Hepatocyte (in vitro differentiated cells): ENCODE results near the gene AGBL4. TPM values are rescaled to one million over a fixed set of nuclear protein-coding genes. Genes with fewer than 3 reads are reported as not detected.

ENCODE experiments used
- DNase-seq: peaks from one replicate; pipeline ENCODE4 v3.0.0-alpha.2; 2016; ENCODE audit warnings: low spot score
- H2AFZ ChIP-seq: fragments of 200-600 bp; sonication (generic); 2 replicates; pipeline ENCODE4 v1.6.0; 2016; ENCODE audit warnings: antibody characterized with exemption, mild to moderate bottlenecking
- H3K27ac ChIP-seq: fragments of 200-600 bp; sonication (generic); 2 replicates; pipeline ENCODE4 v1.5.1; 2016; ENCODE audit warnings: mild to moderate bottlenecking
- H3K27me3 ChIP-seq: fragments of 200-600 bp; sonication (generic); 2 replicates; pipeline ENCODE4 v1.6.1; 2016
- H3K36me3 ChIP-seq: fragments of 200-600 bp; sonication (generic); replicated peaks from 2 replicates; pipeline ENCODE4 v1.5.1; 2016; ENCODE audit warnings: low read depth; ENCODE audit not compliant: insufficient read depth
- H3K4me1 ChIP-seq: fragments of 200-600 bp; sonication (generic); 2 replicates; pipeline ENCODE4 v1.5.1; 2016; ENCODE audit warnings: mild to moderate bottlenecking, moderate library complexity; ENCODE audit not compliant: insufficient read depth
- H3K4me2 ChIP-seq: fragments of 200-600 bp; sonication (generic); 2 replicates; pipeline ENCODE4 v1.6.0; 2016
- H3K4me3 ChIP-seq: fragments of 200-600 bp; sonication (generic); 2 replicates; pipeline ENCODE4 v1.5.1; 2016; ENCODE audit warnings: mild to moderate bottlenecking
- H3K79me2 ChIP-seq: fragments of 200-600 bp; sonication (generic); 2 replicates; pipeline ENCODE4 v1.6.0; 2017; ENCODE audit warnings: mild to moderate bottlenecking
- H3K9me2 ChIP-seq: fragments of 200-600 bp; sonication (generic); replicated peaks from 2 replicates; pipeline ENCODE4 v1.6.0; 2017; ENCODE audit warnings: mild to moderate bottlenecking; ENCODE audit not compliant: insufficient read depth
- H3K9me3 ChIP-seq: fragments of 200-600 bp; sonication (generic); 2 replicates; pipeline ENCODE4 v1.5.1; 2016; ENCODE audit warnings: low read depth, mild to moderate bottlenecking
- H4K20me1 ChIP-seq: fragments of 200-600 bp; sonication (generic); 2 replicates; pipeline ENCODE4 v1.6.0; 2016; ENCODE audit warnings: mild to moderate bottlenecking; ENCODE audit not compliant: insufficient read depth, poor library complexity, severe bottlenecking
- EZH2 ChIP-seq: fragments of 200-600 bp; sonication (generic); IDR thresholded peaks from 2 replicates; pipeline ENCODE4 v1.6.1; 2016; ENCODE audit warnings: antibody characterized with exemption, mild to moderate bottlenecking, borderline replicate concordance
- EZH2phosphoT487 ChIP-seq: fragments of 200-600 bp; sonication (generic); IDR thresholded peaks from one replicate; pipeline ENCODE4 v1.6.1; 2018; ENCODE audit warnings: antibody characterized with exemption, mild to moderate bottlenecking, low read depth, moderate library complexity; ENCODE audit not compliant: unreplicated experiment, severe bottlenecking
- WGBS: methylation state at CpG from one replicate; pipeline ENCODE4 v1.1.6; 2016; ENCODE audit warnings: low lambda C conversion rate; ENCODE audit errors: missing lambda C conversion rate; 5-methylcytosine and 5-hydroxymethylcytosine counted together
- polyA plus RNA-seq: library from polyadenylated mRNA; unstranded; fragments of >200 nt; fragmentation: Nextera tagmentation; extraction: Ambion mirVana; gene quantifications from 2 replicates; pipeline ENCODE4 v1.2.1, GENCODE V29; 2016
- total RNA-seq: library from RNA; depleted of rRNA; stranded (reverse); fragments of >200 nt; gene quantifications from 2 replicates; pipeline ENCODE4 v1.2.3, GENCODE V29; 2014
- TF ChIP-seq, protein P1 (sequence below): fragments of 200-600 bp; sonication (generic); IDR thresholded peaks from 2 replicates; pipeline ENCODE4 v1.5.1; 2016; ENCODE audit warnings: antibody characterized with exemption, mild to moderate bottlenecking; ENCODE audit not compliant: poor library complexity

Gene AGBL4
- total and polyA plus RNA-seq, 2 experiments from 2014 or later = 0.50 to 0.73 TPM

DNA sequence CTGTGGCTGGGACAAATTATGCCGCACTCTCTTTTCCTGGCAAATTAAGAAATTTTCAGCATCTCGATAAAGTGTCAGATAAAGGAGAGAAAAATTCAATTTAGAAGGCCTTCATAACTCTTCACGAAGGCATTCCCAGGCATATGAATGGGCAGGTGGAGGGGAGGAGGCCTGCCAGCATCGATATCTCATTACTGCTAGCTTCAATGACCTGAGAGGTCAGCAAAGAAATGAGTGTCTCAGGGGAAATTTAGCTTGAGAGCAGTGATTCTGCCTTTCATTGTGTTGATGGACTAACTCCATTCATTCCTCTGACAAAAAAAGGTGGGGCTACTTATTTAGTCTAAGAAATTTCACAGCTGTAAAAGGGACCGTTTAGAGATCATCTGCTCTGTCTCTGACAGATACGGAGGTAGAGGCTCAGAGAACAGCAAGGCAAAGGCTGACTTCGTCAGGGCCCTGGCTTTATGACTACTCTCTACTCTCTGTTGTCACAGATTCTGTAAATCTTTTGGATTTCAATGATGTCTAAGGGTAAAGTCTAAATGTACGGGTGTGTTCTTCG is 1035.0 kb downstream of the AGBL4 start:
- Histone ChIP-seq H2AFZ (no peak overlapping the region), H3K9me3 (no peaks in the 10 kb centered on the region), H3K27ac (no peak overlapping the region), H3K27me3 (no peaks in the 10 kb centered on the region), H3K79me2 (no peaks in the 10 kb centered on the region), H3K4me3 (no peak overlapping the region), H3K4me2 (no peak overlapping the region), H4K20me1 (no peaks in the 10 kb centered on the region), H3K36me3 (no peaks in the 10 kb centered on the region), H3K9me2 (no peaks in the 10 kb centered on the region), H3K4me1 (no peaks in the 10 kb centered on the region)
- TF ChIP-seq EZH2phosphoT487 = no peak
- TF ChIP-seq EZH2 = no peak
- TF ChIP-seq, protein P1, sequence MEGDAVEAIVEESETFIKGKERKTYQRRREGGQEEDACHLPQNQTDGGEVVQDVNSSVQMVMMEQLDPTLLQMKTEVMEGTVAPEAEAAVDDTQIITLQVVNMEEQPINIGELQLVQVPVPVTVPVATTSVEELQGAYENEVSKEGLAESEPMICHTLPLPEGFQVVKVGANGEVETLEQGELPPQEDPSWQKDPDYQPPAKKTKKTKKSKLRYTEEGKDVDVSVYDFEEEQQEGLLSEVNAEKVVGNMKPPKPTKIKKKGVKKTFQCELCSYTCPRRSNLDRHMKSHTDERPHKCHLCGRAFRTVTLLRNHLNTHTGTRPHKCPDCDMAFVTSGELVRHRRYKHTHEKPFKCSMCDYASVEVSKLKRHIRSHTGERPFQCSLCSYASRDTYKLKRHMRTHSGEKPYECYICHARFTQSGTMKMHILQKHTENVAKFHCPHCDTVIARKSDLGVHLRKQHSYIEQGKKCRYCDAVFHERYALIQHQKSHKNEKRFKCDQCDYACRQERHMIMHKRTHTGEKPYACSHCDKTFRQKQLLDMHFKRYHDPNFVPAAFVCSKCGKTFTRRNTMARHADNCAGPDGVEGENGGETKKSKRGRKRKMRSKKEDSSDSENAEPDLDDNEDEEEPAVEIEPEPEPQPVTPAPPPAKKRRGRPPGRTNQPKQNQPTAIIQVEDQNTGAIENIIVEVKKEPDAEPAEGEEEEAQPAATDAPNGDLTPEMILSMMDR = no peak
- 74% methylated on average over 9 of the region's 9 CpGs for WGBS
- DNase-seq = no peak

DNA sequence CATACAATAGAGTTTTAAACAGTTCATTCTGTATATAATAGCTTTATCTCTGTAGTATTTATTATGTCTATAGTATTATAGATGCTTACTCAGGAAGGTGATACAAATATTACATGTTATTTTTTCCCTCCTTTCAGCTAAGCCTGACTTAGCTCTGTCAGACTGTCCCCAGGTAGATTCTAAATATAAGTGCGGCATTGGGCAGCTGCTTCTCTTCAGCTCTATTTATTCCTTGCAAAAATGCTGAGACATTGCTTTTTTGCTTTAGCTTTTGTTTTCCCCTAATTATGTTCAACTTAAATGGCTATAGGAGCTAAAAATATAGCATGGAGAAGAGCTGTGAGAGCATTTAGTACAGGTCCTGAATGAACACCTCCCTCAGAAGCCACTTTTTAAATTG is 1043.8 kb downstream of the AGBL4 start:
- H3K4me3 ChIP-seq = no peak overlapping the region
- H3K79me2 ChIP-seq = no peaks in the 10 kb centered on the region
- H4K20me1 ChIP-seq = no peaks in the 10 kb centered on the region
- no peaks in the 10 kb centered on the region for H3K4me1 ChIP-seq
- H2AFZ ChIP-seq = no peak overlapping the region
- TF ChIP-seq EZH2phosphoT487 (no peak), EZH2 (no peak)
- TF ChIP-seq, protein P1 = no peak
- H3K27me3 ChIP-seq = no peaks in the 10 kb centered on the region
- H3K36me3 ChIP-seq = no peaks in the 10 kb centered on the region
- no peaks in the 10 kb centered on the region for H3K9me2 ChIP-seq
- DNase-seq = no peak
- H3K4me2 ChIP-seq = no peak overlapping the region
- H3K9me3 ChIP-seq = peaks cover 4% of the 10 kb centered on the region
- 87% methylated on average over 1 of the region's 1 CpG for WGBS
- no peak overlapping the region for H3K27ac ChIP-seq

DNA sequence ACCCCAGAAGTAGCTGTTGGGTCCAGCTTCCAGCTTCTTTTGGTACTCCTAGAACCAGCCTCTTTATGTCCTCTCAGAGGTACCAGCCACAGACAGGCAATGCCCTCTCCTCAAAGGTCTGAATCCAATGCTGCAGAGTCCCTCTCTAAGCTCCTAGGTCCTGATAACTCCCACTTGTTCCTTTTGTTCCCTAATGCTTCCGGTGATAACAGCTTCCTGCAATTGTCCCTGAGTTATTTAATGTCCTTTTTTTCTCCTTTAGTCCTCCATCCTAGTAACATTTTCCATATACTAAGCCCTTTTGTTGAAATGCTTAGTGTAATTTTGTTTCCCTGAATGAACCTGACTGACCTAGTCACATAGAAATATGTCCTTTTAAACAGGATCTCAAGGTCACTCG is 1045.3 kb downstream of the AGBL4 start:
- no peaks in the 10 kb centered on the region for H3K36me3 ChIP-seq
- DNase-seq = no peak
- no peaks in the 10 kb centered on the region for H3K9me2 ChIP-seq
- H3K9me3 ChIP-seq = peaks cover 4% of the 10 kb centered on the region
- 50% methylated on average over 2 of the region's 2 CpGs for WGBS
- no peak overlapping the region for H3K27ac ChIP-seq
- H3K4me1 ChIP-seq = no peaks in the 10 kb centered on the region
- H3K79me2 ChIP-seq = no peaks in the 10 kb centered on the region
- H3K4me3 ChIP-seq = no peak overlapping the region
- no peaks in the 10 kb centered on the region for H4K20me1 ChIP-seq
- no peak overlapping the region for H2AFZ ChIP-seq
- no peak overlapping the region for H3K4me2 ChIP-seq
- no peaks in the 10 kb centered on the region for H3K27me3 ChIP-seq
- TF ChIP-seq, protein P1 = no peak
- TF ChIP-seq EZH2phosphoT487 = no peak
- TF ChIP-seq EZH2 = no peak

DNA sequence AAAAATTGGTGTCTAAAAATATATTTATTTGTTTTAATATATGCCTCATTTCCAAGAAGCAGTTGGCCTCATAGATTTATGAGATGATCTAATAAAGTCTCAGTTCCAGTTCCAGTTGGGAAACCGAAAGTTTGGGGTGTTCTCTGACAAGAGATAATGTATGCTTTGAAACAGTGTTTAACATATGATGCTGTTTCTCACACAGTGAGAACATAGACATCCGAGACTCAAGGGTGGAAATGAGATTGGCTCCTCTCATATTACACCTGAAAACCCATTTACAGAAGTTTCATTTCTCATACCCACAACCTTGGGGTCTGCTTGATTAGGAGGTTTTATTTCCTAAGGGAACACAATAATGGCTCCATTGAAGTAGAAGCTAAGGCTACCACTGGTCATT is 1046.5 kb downstream of the AGBL4 start:
- TF ChIP-seq, protein P1 = no peak
- no peak for TF ChIP-seq EZH2
- TF ChIP-seq EZH2phosphoT487 = no peak
- no peaks in the 10 kb centered on the region for H3K79me2 ChIP-seq
- no peaks in the 10 kb centered on the region for H4K20me1 ChIP-seq
- no peaks in the 10 kb centered on the region for H3K27me3 ChIP-seq
- no peaks in the 10 kb centered on the region for H3K9me3 ChIP-seq
- no peak overlapping the region for H3K4me3 ChIP-seq
- no peaks in the 10 kb centered on the region for H3K4me1 ChIP-seq
- no peaks in the 10 kb centered on the region for H3K9me2 ChIP-seq
- DNase-seq = no peak
- H3K36me3 ChIP-seq = no peaks in the 10 kb centered on the region
- H3K4me2 ChIP-seq = no peak overlapping the region
- H3K27ac ChIP-seq = no peak overlapping the region
- no peak overlapping the region for H2AFZ ChIP-seq
- WGBS = 64% methylated on average over 2 of the region's 2 CpGs
